GM12878 (cell line): Measurements from ENCODE around the gene RNF41. TPM values are rescaled to one million over a fixed set of nuclear protein-coding genes. Genes with fewer than 3 reads are reported as not detected.
A peak's percentile ranks its signal among the peaks of the same experiment; 100 is the strongest.

Source experiments
- ATAC-seq: fragments of 200-7000 bp; cut with Tn5 transposase; 3 replicates; pipeline ENCODE4 v1.9.1; 2020; ENCODE audit warnings: mild to moderate bottlenecking, moderate library complexity
- BruUV-seq: library from RNA; stranded (reverse); fragments of 400-500 nt; replicated peaks from 2 replicates; lab custom pipeline; 2021; lab: Mats Ljungman, UMichigan
- CTCF ChIA-PET: fragments of 300-600 bp; sonication (Branson Sonifier 250); formaldehyde crosslinking; extraction: SDS; loops from one replicate; lab custom pipeline; 2021; ENCODE audit warnings: inconsistent platforms; lab: Yijun Ruan, JAX
- POLR2A ChIA-PET: fragments of 350-600 bp; formaldehyde crosslinking; extraction: SDS; loops from one replicate; lab custom pipeline; 2021; ENCODE audit warnings: inconsistent platforms; lab: Charles Lee
- RAD21 ChIA-PET: fragments of 300-600 bp; sonication (Branson Sonifier 250); formaldehyde crosslinking; loops from one replicate; lab custom pipeline; 2023; ENCODE audit warnings: antibody characterized with exemption; ENCODE audit not compliant: unreplicated experiment; lab: Charles Lee
- SMC1A ChIA-PET: fragments of 300-600 bp; sonication (Branson Sonifier 250); formaldehyde crosslinking; loops from one replicate; lab custom pipeline; 2023; ENCODE audit not compliant: unreplicated experiment, uncharacterized antibody; lab: Charles Lee
- DNase-seq: peaks from one replicate; pipeline ENCODE4 v3.0.0-alpha.2; 2011; ENCODE audit warnings: low read depth, low spot score
- FAIRE-seq: peaks from 3 replicates; lab custom pipeline; 2011; peaks lifted over from hg19 to GRCh38; lab: Jason Lieb, UNC
- H2AFZ ChIP-seq: 2 replicates; pipeline ENCODE4 v1.6.0; 2011; ENCODE audit warnings: low read depth, low read length, control low read depth; ENCODE audit not compliant: control insufficient read depth
- H3K27ac ChIP-seq: 2 replicates; pipeline ENCODE4 v1.5.1; 2011; ENCODE audit warnings: control low read depth; ENCODE audit not compliant: control insufficient read depth, insufficient read depth
- H3K27me3 ChIP-seq, 2 experiments: replicated peaks in 1 of 2; 2 replicates each; pipeline versions ENCODE4 v1.6.0 to v1.6.1; 2011; ENCODE audit warnings: low read length in 1 of 2; ENCODE audit not compliant: control insufficient read depth in 2 of 2, insufficient read depth in 2 of 2
- H3K36me3 ChIP-seq, 2 experiments: 2 replicates each; pipeline ENCODE4 v1.5.1; 2011; ENCODE audit warnings: low read length in 1 of 2; ENCODE audit not compliant: control insufficient read depth in 2 of 2, insufficient read depth in 2 of 2
- H3K4me1 ChIP-seq: 2 replicates; pipeline ENCODE4 v1.6.1; 2011; ENCODE audit warnings: mild to moderate bottlenecking, low read length, moderate library complexity, mixed read lengths; ENCODE audit not compliant: control insufficient read depth, insufficient read depth
- H3K4me2 ChIP-seq: 2 replicates; pipeline ENCODE4 v1.6.0; 2011; ENCODE audit warnings: control low read depth; ENCODE audit not compliant: control insufficient read depth, insufficient read depth
- H3K4me3 ChIP-seq: fragments of 200-600 bp; sonication (generic); 2 replicates; pipeline ENCODE4 v1.5.1; 2016
- H3K79me2 ChIP-seq: 2 replicates; pipeline ENCODE4 v1.6.0; 2011; ENCODE audit warnings: low read length; ENCODE audit not compliant: control insufficient read depth, insufficient read depth
- H3K9ac ChIP-seq: 2 replicates; pipeline ENCODE4 v1.8.0; 2011; ENCODE audit warnings: low read length, control low read depth, mixed read lengths; ENCODE audit not compliant: control insufficient read depth, insufficient read depth
- H3K9me3 ChIP-seq: replicated peaks from 3 replicates; pipeline ENCODE4 v1.5.1; 2011; ENCODE audit warnings: mild to moderate bottlenecking, low read length; ENCODE audit not compliant: control insufficient read depth, insufficient read depth
- H4K20me1 ChIP-seq: 2 replicates; pipeline ENCODE4 v1.6.0; 2011; ENCODE audit not compliant: control insufficient read depth, insufficient read depth
- DPF2 ChIP-seq: fragments of 450-650 bp; IDR thresholded peaks from 2 replicates; pipeline ENCODE4 v1.6.1; 2017; ENCODE audit warnings: mild to moderate bottlenecking
- HSF1 ChIP-seq: fragments of 150-350 bp; IDR thresholded peaks from 2 replicates; pipeline ENCODE4 v1.6.1; 2014; ENCODE audit warnings: mild to moderate bottlenecking, low read depth, low read length
- SPI1 ChIP-seq: IDR thresholded peaks from 2 replicates; pipeline ENCODE4 v1.6.1; 2011; ENCODE audit warnings: low read depth, mild to moderate bottlenecking, low read length, moderate library complexity, borderline replicate concordance; ENCODE audit not compliant: insufficient read depth
- WGBS: methylation state at CpG from one replicate; pipeline ENCODE4 v1.1.6; 2016; ENCODE audit warnings: low lambda C conversion rate; ENCODE audit not compliant: insufficient replicate concordance, insufficient coverage; ENCODE audit errors: missing lambda C conversion rate; 5-methylcytosine and 5-hydroxymethylcytosine counted together
- in situ Hi-C: fragments of 300-500 bp; cut with MboI; formaldehyde crosslinking; loops from 9 replicates; pipeline ENCODE4 v1.14.3; 2018; ENCODE audit warnings: mixed read lengths
- intact Hi-C: fragments of 100-400 bp; cut with micrococcal nuclease; formaldehyde crosslinking; loops from one replicate; pipeline ENCODE4 v1.14.2; 2022; ENCODE audit not compliant: unreplicated experiment
- polyA plus RNA-seq, 11 experiments: library from polyadenylated mRNA; depleted of rRNA in 4 of 11; unstranded in 6 of 11; stranded (reverse) in 5 of 11; fragments of >200 nt; fragmentation: Nextera tagmentation in 4 of 11; fragmentation: Illumina TruSeq in 1 of 11; extraction: Ambion mirVana in 4 of 11; extraction: Trizol in 1 of 11; gene quantifications; 1 replicate in 1 of 11; 2 replicates in 10 of 11; pipeline versions ENCODE4 v1.2.1 to v1.2.3, GENCODE V29; 2011 to 2016; ENCODE audit warnings: inconsistent platforms in 2 of 11, missing spikeins in 2 of 11, low read depth in 1 of 11
- total RNA-seq, 4 experiments: library from RNA; depleted of rRNA in 3 of 4; stranded (reverse); fragments of >200 nt in 3 of 4; fragmentation: Illumina TruSeq in 1 of 4; extraction: Trizol in 1 of 4; gene quantifications; 2 replicates each; pipeline versions ENCODE4 v1.2.1 to v1.2.3, GENCODE V29; 2013 to 2021
- TF ChIP-seq, protein P1 (sequence below): fragments of 450-650 bp; IDR thresholded peaks from 2 replicates; pipeline ENCODE4 v1.6.1; 2016; ENCODE audit warnings: mild to moderate bottlenecking

RNF41 gene
- total and polyA plus RNA-seq, 10 of the 15 experiments (the other 5 are each of a cell fraction or from before 2014, with no cell fraction given) = 11.1 to 47.8 (median 30.6) TPM

DNA sequence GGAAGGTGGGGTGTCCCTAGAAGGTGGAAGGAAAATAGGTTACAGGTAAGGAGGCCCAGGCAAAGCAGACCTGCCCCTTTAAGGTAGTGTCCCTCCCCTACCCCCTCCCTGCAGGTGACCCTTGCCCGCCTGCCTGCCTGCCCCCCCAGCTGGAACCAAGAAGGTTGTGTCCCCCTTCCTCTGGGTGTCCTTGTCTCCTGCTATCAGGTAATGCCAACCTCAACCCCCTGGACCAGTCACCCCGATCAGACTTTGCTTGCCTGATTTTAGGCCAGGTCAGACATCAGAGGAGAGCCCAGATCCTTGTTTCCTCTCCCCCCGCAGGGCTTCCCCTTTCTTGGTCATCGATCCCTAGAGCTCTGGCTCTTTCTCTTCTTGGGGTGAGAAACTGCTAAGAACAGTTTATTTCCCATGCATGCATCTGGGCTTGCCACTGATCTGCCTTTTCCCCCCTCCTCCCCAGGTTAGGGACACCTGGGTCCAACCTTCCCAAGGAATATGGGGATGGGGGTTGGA is 8.3 kb upstream of the RNF41 start, which contains the start of gene SLC39A5:
Gene SLC39A5 (plus strand): TSS at position 136 of the 516 bp plus-strand sequence. CDS start 1,224 bp downstream, outside the sequence.
- WGBS = 79% methylated on average over 4 of the region's 4 CpGs

More for the DNA sequence above, 8.3 kb upstream of the RNF41 start, which contains the start of gene SLC39A5:
- FAIRE-seq (no peak), ATAC-seq (no peak), DNase-seq (no peak)
- BruUV-seq = no TSS peak
- Histone ChIP-seq H4K20me1 (no peaks in the 10 kb centered on the region), H3K9me3 (no peaks in the 10 kb centered on the region), H3K36me3 (peaks cover 0 to 2% of the 10 kb centered on the region in 2 experiments; a peak in 1 of 4 replicates), H3K27ac (no peak within 1 kb of the TSS), H3K9ac (no peak within 1 kb of the TSS), H3K4me2 (no peak within 1 kb of the TSS), H3K4me3 (no peak within 1 kb of the TSS), H3K27me3 (no peaks in the 10 kb centered on the region), H3K79me2 (peaks cover 3% of the 10 kb centered on the region), H3K4me1 (no peaks in the 10 kb centered on the region), H2AFZ (no peak within 1 kb of the TSS)
- SMC1A ChIA-PET = no interaction called here
- CTCF ChIA-PET = interaction anchor here (0.6 kb wide), 1 partner anchor 234 kb away, joined by 3 read pairs; no protein-coding TSS in a partner anchor
- intact Hi-C loops (no loop called here), in situ Hi-C loops (no loop called here)
- RAD21 ChIA-PET = no interaction called here
- TF ChIP-seq, protein P1, sequence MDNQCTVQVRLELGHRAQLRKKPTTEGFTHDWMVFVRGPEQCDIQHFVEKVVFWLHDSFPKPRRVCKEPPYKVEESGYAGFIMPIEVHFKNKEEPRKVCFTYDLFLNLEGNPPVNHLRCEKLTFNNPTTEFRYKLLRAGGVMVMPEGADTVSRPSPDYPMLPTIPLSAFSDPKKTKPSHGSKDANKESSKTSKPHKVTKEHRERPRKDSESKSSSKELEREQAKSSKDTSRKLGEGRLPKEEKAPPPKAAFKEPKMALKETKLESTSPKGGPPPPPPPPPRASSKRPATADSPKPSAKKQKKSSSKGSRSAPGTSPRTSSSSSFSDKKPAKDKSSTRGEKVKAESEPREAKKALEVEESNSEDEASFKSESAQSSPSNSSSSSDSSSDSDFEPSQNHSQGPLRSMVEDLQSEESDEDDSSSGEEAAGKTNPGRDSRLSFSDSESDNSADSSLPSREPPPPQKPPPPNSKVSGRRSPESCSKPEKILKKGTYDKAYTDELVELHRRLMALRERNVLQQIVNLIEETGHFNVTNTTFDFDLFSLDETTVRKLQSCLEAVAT = peak; percentile 69; the same call in 1 of the 2 replicates
- no peak for TF ChIP-seq HSF1
- TF ChIP-seq DPF2 = no peak
- peak; percentile 19; the same call in 1 of the 2 replicates for TF ChIP-seq SPI1
- POLR2A ChIA-PET = no interaction called here
